Measurements from ENCODE around the gene SETD7. TPM values are rescaled to one million over a fixed set of nuclear protein-coding genes. Genes with fewer than 3 reads are reported as not detected.

Gene SETD7
- total RNA-seq, 4 donors from 2014 or later = 73.1 to 134 (median 113) TPM

DNA sequence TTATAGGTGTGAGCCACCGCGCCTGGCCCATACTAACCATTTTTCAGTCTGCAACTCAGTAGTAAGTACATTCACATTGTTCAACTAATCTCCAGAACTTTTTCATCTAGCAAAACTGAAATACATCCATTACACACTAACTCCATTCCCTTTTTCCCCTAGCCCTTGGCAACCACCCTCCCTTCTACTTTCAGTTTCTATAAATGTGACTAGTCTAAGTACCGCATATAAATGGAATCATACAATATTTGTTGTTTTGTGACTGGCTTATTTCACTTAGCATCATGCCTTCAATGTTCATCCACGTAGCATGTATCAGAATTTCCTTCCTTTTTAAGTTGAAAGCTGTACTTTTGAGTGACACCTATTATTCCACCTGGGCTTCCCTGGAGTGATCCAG lies 44.6 kb upstream of the SETD7 start:
- Histone ChIP-seq H3K4me1 (no peaks in the 10 kb centered on the region), H3K27me3 (no peaks in the 10 kb centered on the region), H3K4me3 (no peak overlapping the region), H3K9me3 (no peaks in the 10 kb centered on the region), H3K27ac (no peak overlapping the region), H3K36me3 (no peaks in the 10 kb centered on the region)
- no peak for TF ChIP-seq POLR2A (IDR thresholded peaks at IDR 0.05)
- TF ChIP-seq, protein P1, sequence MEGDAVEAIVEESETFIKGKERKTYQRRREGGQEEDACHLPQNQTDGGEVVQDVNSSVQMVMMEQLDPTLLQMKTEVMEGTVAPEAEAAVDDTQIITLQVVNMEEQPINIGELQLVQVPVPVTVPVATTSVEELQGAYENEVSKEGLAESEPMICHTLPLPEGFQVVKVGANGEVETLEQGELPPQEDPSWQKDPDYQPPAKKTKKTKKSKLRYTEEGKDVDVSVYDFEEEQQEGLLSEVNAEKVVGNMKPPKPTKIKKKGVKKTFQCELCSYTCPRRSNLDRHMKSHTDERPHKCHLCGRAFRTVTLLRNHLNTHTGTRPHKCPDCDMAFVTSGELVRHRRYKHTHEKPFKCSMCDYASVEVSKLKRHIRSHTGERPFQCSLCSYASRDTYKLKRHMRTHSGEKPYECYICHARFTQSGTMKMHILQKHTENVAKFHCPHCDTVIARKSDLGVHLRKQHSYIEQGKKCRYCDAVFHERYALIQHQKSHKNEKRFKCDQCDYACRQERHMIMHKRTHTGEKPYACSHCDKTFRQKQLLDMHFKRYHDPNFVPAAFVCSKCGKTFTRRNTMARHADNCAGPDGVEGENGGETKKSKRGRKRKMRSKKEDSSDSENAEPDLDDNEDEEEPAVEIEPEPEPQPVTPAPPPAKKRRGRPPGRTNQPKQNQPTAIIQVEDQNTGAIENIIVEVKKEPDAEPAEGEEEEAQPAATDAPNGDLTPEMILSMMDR (IDR thresholded peaks at IDR 0.05 in 4 of 5, conservative IDR thresholded peaks at IDR 0.05 in 1 of 5) = no peak
- intact Hi-C loops (cut with DNase I; ENCODE audit: low total_unique reads) = no loop called here
- no peak for DNase-seq
- in situ Hi-C loops (cut with MboI; ENCODE audit: low sequenced_read_pairs in 4 of 4) = no loop called here
- no peak for ATAC-seq

DNA sequence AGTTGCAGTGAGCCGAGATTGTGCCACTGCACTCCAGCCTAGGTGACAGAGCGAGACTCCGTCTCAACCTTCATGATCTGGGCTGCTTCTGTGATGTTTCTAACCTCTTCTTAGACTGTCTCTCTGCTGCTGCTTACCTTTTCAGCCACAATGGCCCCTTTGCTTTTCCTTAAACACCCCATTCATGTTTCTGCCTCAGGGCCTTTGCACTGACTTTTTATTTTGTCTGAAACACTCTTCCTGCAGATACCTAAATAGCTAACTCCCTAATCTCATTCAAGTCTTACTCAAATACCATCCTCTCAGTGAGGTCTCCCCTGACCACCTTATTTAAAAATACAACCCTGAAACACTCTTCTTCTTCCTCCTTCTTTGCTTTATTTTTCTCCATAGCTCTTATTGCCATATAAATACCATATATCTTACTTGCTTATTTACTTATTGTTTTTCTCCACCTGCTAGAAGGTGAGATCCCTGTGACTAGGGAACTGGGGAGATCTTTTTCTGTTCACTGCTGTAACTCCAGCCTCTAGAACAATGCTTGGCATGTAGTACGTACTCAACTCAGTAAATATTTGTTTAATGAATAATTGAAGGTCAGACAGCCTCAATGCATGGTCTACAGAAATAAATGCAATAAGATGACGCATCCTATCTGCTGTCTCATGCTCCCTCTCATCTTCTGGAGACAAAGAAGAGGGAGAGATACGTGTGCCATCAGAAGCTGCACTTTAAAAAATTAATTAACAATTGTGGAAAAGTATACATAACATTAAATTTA lies 43.8 kb upstream of the SETD7 start:
- intact Hi-C loops (cut with DNase I; ENCODE audit: low total_unique reads) (no loop called here), in situ Hi-C loops (cut with MboI; ENCODE audit: low sequenced_read_pairs in 4 of 4) (no loop called here)
- TF ChIP-seq, protein P1 (IDR thresholded peaks at IDR 0.05 in 4 of 5, conservative IDR thresholded peaks at IDR 0.05 in 1 of 5) = no peak
- no peak for TF ChIP-seq POLR2A (IDR thresholded peaks at IDR 0.05)
- no peaks in the 10 kb centered on the region for H3K27me3 ChIP-seq
- H3K27ac ChIP-seq = no peak overlapping the region
- no peaks in the 10 kb centered on the region for H3K9me3 ChIP-seq
- no peaks in the 10 kb centered on the region for H3K36me3 ChIP-seq
- DNase-seq = no peak
- H3K4me3 ChIP-seq = no peak overlapping the region
- H3K4me1 ChIP-seq = no peaks in the 10 kb centered on the region
- ATAC-seq = no peak

DNA sequence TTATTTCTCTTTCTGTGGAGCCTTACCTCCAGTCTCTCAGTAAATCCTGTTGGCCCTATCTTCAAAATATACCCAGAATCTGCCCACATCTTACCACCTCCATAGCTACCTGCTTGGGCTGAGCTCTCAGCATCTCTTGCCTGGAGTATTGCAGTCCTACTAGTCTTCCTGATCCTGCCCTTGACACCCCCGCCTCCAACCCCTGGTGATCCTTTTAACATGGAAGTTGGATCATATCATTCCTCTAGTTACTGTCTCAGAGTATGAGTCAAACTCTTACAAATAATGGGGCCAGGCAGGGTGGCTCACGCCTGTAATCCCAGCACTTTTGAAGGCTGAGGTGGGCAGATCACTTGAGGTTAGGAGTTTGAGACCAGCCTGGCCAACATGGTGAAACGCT lies 43.1 kb upstream of the SETD7 start:
- Histone ChIP-seq H3K4me1 (no peaks in the 10 kb centered on the region), H3K4me3 (no peak overlapping the region), H3K27ac (no peak overlapping the region), H3K27me3 (no peaks in the 10 kb centered on the region), H3K36me3 (no peaks in the 10 kb centered on the region), H3K9me3 (no peaks in the 10 kb centered on the region)
- no peak for TF ChIP-seq POLR2A (IDR thresholded peaks at IDR 0.05)
- in situ Hi-C loops (cut with MboI; ENCODE audit: low sequenced_read_pairs in 4 of 4) = no loop called here
- DNase-seq (no peak), ATAC-seq (no peak)
- intact Hi-C loops (cut with DNase I; ENCODE audit: low total_unique reads) = no loop called here

DNA sequence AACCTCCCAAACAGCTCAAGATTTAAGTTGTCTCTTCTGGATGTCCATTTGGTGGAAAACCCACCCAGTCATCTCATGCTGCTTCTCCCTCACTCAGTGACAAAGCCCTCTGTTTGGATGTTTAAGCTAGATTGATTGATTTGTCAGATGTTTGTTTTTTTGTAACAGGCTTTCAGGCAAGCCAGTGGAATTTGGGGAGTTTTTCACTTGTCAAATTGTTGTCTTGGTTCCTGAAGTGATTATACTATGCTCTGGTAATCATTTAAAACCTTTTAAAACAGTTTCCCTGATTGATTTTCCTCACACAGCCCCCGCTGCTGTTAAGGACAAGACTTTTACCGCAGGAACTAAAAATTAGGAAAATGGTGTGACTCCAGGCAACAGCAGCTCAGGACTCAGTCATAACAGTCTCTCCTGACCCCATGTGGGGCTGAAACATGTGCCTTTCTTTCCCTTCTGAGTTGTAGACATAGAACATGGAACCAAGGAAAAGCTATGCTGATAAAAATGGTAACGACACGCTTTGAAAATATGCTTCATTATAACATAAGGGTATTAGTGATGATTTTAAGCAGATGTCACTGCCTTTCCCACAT lies 40.8 kb upstream of the SETD7 start:
- peak overlapping the region in 3 of 4 donors; percentile 40 to 64 (median 49) for H3K27ac ChIP-seq
- ATAC-seq = no peak
- no peak overlapping the region for H3K4me3 ChIP-seq

More for the DNA sequence above, 40.8 kb upstream of the SETD7 start:
- intact Hi-C loops (cut with DNase I; ENCODE audit: low total_unique reads) = no loop called here
- DNase-seq = no peak
- Histone ChIP-seq H3K4me1 (no peaks in the 10 kb centered on the region), H3K27me3 (no peaks in the 10 kb centered on the region), H3K9me3 (no peaks in the 10 kb centered on the region), H3K36me3 (no peaks in the 10 kb centered on the region)
- no peak for TF ChIP-seq POLR2A (IDR thresholded peaks at IDR 0.05)
- TF ChIP-seq, protein P1 (IDR thresholded peaks at IDR 0.05 in 4 of 5, conservative IDR thresholded peaks at IDR 0.05 in 1 of 5) = no peak
- in situ Hi-C loops (cut with MboI; ENCODE audit: low sequenced_read_pairs in 4 of 4) = no loop called here

Data from gastrocnemius medialis (tissue), 4 donors.